GM18909 (cell line): ENCODE measurements around the gene ABCD2.
"Not testable (repeated sequence)": the region's sequence is repeated elsewhere in the genome, so short reads cannot be mapped to it uniquely, and the experiment has no call there.

Experiments used
- ATAC-seq: cut with Tn5 transposase; IDR thresholded peaks from one replicate; pipeline ENCODE4 v1.9.1; 2021; ENCODE audit warnings: mild to moderate bottlenecking; ENCODE audit not compliant: unreplicated experiment, poor library complexity

Gene ABCD2

GRCh38 chr12:39619660-39620433 lies at the start of gene ABCD2:
Gene ABCD2, minus strand, starts transcription at chr12:39619803. Its CDS starts 188 bp downstream, at chr12:39619615.
- ATAC-seq, result peak; percentile 83

- no peak for ATAC-seq
These were observed 40.5 kb upstream of the ABCD2 start for GRCh38 chr12:39660101-39660500.

GRCh38 chr12:39647383-39647782 lies 27.8 kb upstream of the ABCD2 start:
- no peak for ATAC-seq

- no peak for ATAC-seq
These were observed 27.4 kb upstream of the ABCD2 start for GRCh38 chr12:39646963-39647362.

GRCh38 chr12:39643052-39643451 lies 23.4 kb upstream of the ABCD2 start:
- no peak for ATAC-seq

GRCh38 chr12:39638840-39639239 lies 19.2 kb upstream of the ABCD2 start:
- no peak for ATAC-seq

- ATAC-seq, result no peak
These were observed 18.6 kb upstream of the ABCD2 start for GRCh38 chr12:39638178-39638577.

GRCh38 chr12:39632670-39633069 lies 13.1 kb upstream of the ABCD2 start:
- no peak for ATAC-seq

GRCh38 chr12:39628836-39629235 lies 9.2 kb upstream of the ABCD2 start:
- ATAC-seq, result peak; percentile 52

GRCh38 chr12:39627914-39628313 lies 8.3 kb upstream of the ABCD2 start:
- no peak for ATAC-seq

- ATAC-seq, result no peak
These were observed 6.6 kb upstream of the ABCD2 start for GRCh38 chr12:39626033-39626814.

- ATAC-seq, result no peak
These were observed 4.3 kb upstream of the ABCD2 start for GRCh38 chr12:39623919-39624318.

GRCh38 chr12:39623160-39623559 lies 3.6 kb upstream of the ABCD2 start:
- not testable (repeated sequence) for ATAC-seq

- no peak for ATAC-seq
These were observed 2.7 kb upstream of the ABCD2 start for GRCh38 chr12:39622306-39622705.

GRCh38 chr12:39621670-39622069 lies 2.1 kb upstream of the ABCD2 start:
- no peak for ATAC-seq

GRCh38 chr12:39620659-39621658 lies 1.4 kb upstream of the ABCD2 start:
- ATAC-seq, result peak; percentile 39

GRCh38 chr12:39619316-39619659 lies 315 bp downstream of the ABCD2 start:
- ATAC-seq, result peak; percentile 18

GRCh38 chr12:39618701-39619100 lies 902 bp downstream of the ABCD2 start:
- no peak for ATAC-seq

- ATAC-seq, result no peak
These were observed 1.7 kb downstream of the ABCD2 start for GRCh38 chr12:39617887-39618286.

GRCh38 chr12:39616666-39617065 lies 2.9 kb downstream of the ABCD2 start:
- no peak for ATAC-seq
